Ovary (tissue), 3 donors: Measurements from ENCODE around the gene PIAS4.

Experiments
- CTCF ChIP-seq, 3 donors: fragments of 450-650 bp in 2 of 3; fragments of 200-600 bp in 1 of 3; IDR thresholded peaks; one replicate each; pipeline versions ENCODE4 v1.5.1 to v1.8.0; 2016 to 2022; ENCODE audit warnings: antibody characterized with exemption in 3 of 3, mild to moderate bottlenecking in 1 of 3
- EP300 ChIP-seq: sonication (generic); formaldehyde crosslinking; IDR thresholded peaks from one replicate; pipeline ENCODE4 v1.6.1; 2017; ENCODE audit warnings: antibody characterized with exemption
- POLR2A ChIP-seq: fragments of 450-650 bp; IDR thresholded peaks from one replicate; pipeline ENCODE4 v1.6.1; 2017; ENCODE audit warnings: antibody characterized with exemption, mild to moderate bottlenecking, moderate library complexity
- donor health status: DM: no; HTN: no; CAD: no.

DNA sequence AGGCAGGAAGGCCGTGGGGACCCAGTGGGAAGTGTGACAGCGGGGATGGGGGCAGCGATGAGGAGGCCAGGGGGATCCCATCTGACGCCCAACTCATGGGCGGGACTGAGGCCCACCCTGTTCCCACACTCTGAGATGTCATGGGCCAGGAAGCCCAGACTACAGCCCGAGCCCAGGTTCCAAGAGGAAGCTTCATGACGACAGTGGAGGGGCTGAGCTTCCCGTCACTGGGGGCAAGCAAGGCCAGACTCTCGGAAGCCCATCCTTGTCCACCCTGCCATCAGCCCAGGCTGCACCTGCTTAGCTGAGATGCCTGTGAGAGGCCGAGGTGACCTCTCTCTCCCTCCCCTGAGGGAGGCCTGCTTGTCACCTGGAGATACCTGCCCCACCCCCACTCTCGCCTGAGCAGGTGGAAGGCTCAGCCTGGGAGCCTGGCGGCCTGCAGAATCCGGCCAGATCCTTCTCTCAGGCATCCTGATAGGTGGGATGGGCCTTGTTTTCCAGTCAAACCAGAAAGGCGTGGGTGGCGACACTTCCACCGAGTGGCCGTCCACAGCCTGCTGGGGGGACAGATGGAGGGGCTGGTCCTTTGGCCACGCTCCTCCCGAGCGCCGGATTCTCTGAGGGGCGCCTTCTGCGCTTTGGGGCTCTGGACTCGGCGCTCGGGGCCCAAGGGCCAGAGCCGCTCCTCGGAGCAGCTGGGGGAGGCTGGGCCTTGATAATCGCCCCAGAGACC, 54.3 kb downstream of the PIAS4 start:
- TF ChIP-seq CTCF (IDR thresholded peaks at IDR 0.05): no peak
- TF ChIP-seq POLR2A: no peak
- TF ChIP-seq EP300: no peak
